Cardiac muscle cell (in vitro differentiated cells and primary cell): ENCODE measurements around the gene RBMS1. TPM values are rescaled to one million over a fixed set of nuclear protein-coding genes. Genes with fewer than 3 reads are reported as not detected.

Experiments used
- DNase-seq, 2 donors: peaks; one replicate each; pipeline versions ENCODE4 v3.0.0 to v3.0.0-alpha.2; 2010 to 2017; ENCODE audit warnings: low read depth in 1 of 2, low spot score in 1 of 2
- H3K27ac ChIP-seq: fragments of 200-600 bp; sonication (generic); 2 replicates; pipeline ENCODE4 v1.5.1; 2016
- H3K27me3 ChIP-seq: fragments of 200-600 bp; sonication (generic); 2 replicates; pipeline ENCODE4 v1.6.0; 2016; ENCODE audit warnings: control low read depth
- H3K36me3 ChIP-seq: fragments of 200-600 bp; sonication (generic); 2 replicates; pipeline ENCODE4 v1.5.1; 2016; ENCODE audit warnings: control low read depth
- H3K4me1 ChIP-seq: fragments of 200-600 bp; sonication (generic); 2 replicates; pipeline ENCODE4 v1.8.1; 2017; ENCODE audit warnings: low read depth, mild to moderate bottlenecking, mixed run types
- H3K4me3 ChIP-seq: fragments of 200-600 bp; sonication (generic); 2 replicates; pipeline ENCODE4 v1.5.1; 2016; ENCODE audit warnings: mild to moderate bottlenecking
- H3K9me3 ChIP-seq: fragments of 200-600 bp; sonication (generic); 2 replicates; pipeline ENCODE4 v1.5.1; 2017; ENCODE audit warnings: low read depth, mild to moderate bottlenecking, control low read depth
- CTCF ChIP-seq: IDR thresholded peaks from 2 replicates; pipeline ENCODE4 v1.5.1; 2012; ENCODE audit warnings: low read depth, mild to moderate bottlenecking, low read length
- polyA plus RNA-seq: library from polyadenylated mRNA; unstranded; fragments of >200 nt; fragmentation: Nextera tagmentation; extraction: Ambion mirVana; gene quantifications from 2 replicates; pipeline ENCODE4 v1.2.1, GENCODE V29; 2016
- total RNA-seq: library from RNA; depleted of rRNA; stranded (reverse); fragments of >200 nt; gene quantifications from 2 replicates; pipeline ENCODE4 v1.2.3, GENCODE V29; 2016

Gene RBMS1
- total and polyA plus RNA-seq, 2 experiments from 2014 or later: 89.5 to 99.9 TPM

GRCh38 chr2:160238392-160238791, 255.2 kb downstream of the RBMS1 start:
- Histone ChIP-seq H3K27ac (no peak overlapping the region), H3K9me3 (no peaks in the 10 kb centered on the region), H3K4me3 (no peak overlapping the region), H3K4me1 (peaks cover 21% of the 10 kb centered on the region), H3K27me3 (no peaks in the 10 kb centered on the region), H3K36me3 (no peaks in the 10 kb centered on the region)
- TF ChIP-seq CTCF: no peak
- DNase-seq: no peak

- Histone ChIP-seq H3K4me3 (no peak overlapping the region), H3K4me1 (peaks cover 5% of the 10 kb centered on the region)
- TF ChIP-seq CTCF: no peak
These were observed 260.6 kb downstream of the RBMS1 start for GRCh38 chr2:160232905-160233475.

GRCh38 chr2:160229591-160229990, 264.0 kb downstream of the RBMS1 start:
- Histone ChIP-seq H3K36me3 (no peaks in the 10 kb centered on the region), H3K27me3 (no peaks in the 10 kb centered on the region), H3K4me3 (no peak overlapping the region), H3K4me1 (peaks cover 25% of the 10 kb centered on the region), H3K9me3 (no peaks in the 10 kb centered on the region), H3K27ac (no peak overlapping the region)
- DNase-seq: peak in 1 of 2 donors; percentile 60
- TF ChIP-seq CTCF: no peak

More at GRCh38 chr2:160232905-160233475, 260.6 kb downstream of the RBMS1 start:
- DNase-seq: no peak
- Histone ChIP-seq H3K27ac (no peak overlapping the region), H3K27me3 (no peaks in the 10 kb centered on the region), H3K9me3 (no peaks in the 10 kb centered on the region), H3K36me3 (no peaks in the 10 kb centered on the region)

- no peak overlapping the region for H3K4me3 ChIP-seq
- peaks cover 25% of the 10 kb centered on the region for H3K4me1 ChIP-seq
- H3K9me3 ChIP-seq: no peaks in the 10 kb centered on the region
- no peaks in the 10 kb centered on the region for H3K36me3 ChIP-seq
- no peak overlapping the region for H3K27ac ChIP-seq
- no peaks in the 10 kb centered on the region for H3K27me3 ChIP-seq
- no peak for TF ChIP-seq CTCF
- DNase-seq: peak in 1 of 2 donors; percentile 76
These were observed 265.3 kb downstream of the RBMS1 start for GRCh38 chr2:160228141-160228917.

- Histone ChIP-seq H3K36me3 (no peaks in the 10 kb centered on the region), H3K9me3 (no peaks in the 10 kb centered on the region), H3K4me1 (peaks cover 25% of the 10 kb centered on the region), H3K4me3 (no peak overlapping the region), H3K27me3 (no peaks in the 10 kb centered on the region), H3K27ac (no peak overlapping the region)
- DNase-seq: no peak
- no peak for TF ChIP-seq CTCF
These were observed 266.2 kb downstream of the RBMS1 start for GRCh38 chr2:160227293-160227915.
